HG03469 (cell line): ENCODE data around the gene FUZ.
"Not testable (repeated sequence)": the region's sequence is repeated elsewhere in the genome, so short reads cannot be mapped to it uniquely, and the experiment has no call there.

ENCODE experiments used
- ATAC-seq: cut with Tn5 transposase; IDR thresholded peaks from one replicate; pipeline ENCODE4 v1.9.1; 2021; ENCODE audit warnings: mild to moderate bottlenecking, moderate library complexity, moderate number of reproducible peaks; ENCODE audit not compliant: unreplicated experiment

FUZ gene

DNA sequence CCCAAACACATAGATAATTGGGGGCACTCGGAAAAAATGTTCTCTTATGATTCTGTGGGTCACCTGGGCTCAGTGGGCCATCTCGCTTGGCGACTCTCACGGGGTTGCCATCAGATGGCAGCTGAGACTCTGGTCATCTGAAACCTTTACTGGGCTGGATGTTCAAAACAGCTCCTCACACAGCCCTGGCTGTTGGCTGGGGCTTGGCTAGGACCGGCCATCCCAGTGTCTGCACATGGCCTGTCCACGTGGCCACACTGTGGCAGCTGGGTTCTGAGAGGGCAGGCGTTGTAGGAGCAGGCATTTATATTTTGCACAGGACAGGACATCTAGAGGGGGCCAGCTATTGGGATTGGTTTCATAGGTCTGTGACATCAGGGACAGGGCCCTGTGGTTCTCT, 20.5 kb upstream of the FUZ start:
- ATAC-seq = no peak

DNA sequence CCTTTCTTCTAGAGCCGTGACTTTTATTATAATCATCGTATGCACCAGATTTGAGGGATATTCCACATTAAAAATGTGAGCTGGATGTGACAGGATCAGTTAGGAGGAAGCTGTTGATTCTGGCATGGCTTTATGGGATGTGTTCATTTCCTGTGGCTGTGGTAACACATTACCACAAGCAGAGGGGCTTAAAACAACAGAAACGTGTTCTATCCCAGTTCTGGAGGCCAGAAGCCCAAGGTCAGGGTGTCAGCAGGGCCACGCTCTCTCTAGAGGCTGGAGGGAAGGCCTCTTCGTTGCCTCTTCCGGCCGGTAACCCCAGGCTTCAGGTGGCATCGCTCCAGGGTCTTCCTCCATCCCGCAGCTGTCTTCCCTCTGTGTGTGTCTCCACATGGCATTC, 19.5 kb upstream of the FUZ start:
- no peak for ATAC-seq

DNA sequence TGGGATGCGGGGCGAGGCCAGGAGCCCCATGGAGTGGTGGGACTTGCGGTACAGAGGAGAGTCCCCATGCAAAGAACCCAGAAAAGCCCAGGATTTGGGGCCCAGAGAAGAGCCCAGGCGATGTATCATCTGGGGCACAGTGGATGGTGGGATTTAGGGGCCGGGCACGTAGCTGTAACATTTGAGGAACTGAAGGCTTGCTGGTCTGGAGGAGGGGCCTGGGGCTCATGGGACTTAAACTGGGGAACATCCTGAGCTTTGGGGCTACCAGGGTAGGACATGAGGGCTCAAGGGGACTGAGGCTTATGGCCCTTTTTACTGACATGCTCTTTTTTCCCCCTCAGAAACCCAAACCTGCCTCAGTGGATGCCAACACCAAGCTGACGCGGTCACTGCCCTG, 18.5 kb upstream of the FUZ start:
- ATAC-seq = no peak

DNA sequence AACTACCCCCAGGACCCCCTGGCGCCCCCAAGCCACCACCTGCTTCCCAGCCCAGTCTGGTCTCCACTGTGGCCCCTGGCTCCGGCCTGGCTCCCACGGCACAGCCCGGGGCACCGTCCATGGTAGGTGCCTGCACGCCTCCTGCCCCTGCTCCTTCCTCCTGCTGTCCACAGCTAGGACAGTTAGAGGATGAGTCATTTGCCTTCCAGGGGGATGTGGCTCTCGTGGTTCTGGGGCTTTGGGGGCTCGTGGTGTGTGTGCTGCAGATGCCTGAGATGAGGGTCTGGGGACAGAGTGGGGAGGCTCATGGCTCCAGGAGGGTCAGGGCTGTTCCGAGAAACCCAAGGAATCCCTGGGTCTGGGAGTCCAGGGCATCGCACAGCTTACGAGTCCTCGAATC, 17.7 kb upstream of the FUZ start:
- no peak for ATAC-seq

DNA sequence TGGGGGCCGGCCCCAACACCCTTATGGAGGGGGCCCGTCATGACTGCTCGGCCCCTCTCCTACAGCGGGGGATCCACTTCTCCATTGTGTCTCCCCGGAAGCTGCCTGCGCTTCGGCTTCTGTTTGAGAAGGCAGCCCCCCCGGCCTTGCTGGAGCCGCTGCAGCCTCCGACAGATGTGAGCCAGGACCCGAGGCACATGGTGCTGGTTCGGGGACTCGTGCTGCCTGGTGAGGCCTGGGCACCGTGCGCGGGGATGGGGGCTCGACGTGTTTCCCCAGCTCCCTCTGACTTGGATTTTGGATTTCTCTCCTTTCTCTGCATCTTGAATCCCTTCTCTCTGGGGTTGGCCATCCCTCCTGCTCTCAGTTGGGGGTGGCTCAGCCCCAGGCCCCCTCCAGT, 16.6 kb upstream of the FUZ start:
- ATAC-seq = no peak

DNA sequence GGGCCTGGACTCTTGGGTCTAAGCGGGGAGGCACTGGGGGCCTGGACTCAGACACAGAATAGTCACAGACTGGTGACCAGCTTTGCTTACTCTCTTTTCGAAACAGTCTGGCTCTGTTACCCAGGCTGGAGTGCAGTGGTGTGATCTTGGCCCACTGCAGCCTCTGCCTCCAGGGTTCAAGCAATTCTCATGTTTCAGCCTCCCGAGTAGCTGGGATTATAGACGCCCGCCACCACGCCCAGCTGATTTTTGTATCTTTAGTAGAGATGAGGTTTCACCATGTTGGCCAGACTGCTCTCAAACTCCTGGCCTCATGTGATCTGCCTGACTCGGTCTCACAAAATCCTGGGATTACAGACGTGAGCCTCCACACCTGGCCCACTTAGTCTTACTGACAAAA, 16.1 kb upstream of the FUZ start:
- ATAC-seq = no peak

DNA sequence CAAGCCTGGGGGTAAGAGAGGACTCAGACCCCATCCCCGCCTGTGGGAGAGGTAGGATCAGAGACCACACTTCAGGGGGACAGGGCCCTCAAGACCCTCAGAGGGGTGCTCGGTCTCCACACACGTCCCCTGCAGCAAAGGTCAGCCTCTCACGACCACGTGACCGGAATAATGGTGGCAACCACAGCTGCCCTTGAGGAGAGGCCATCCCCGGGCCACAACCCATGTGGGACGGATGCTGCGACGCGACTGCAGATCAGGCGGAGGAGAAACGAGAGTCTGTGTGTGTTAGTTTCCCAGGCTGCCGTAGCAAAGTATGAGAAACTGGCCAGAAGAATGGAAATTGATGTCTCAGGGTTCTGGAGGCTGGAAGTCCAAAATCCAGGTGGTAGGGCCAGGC, 13.9 kb upstream of the FUZ start:
- ATAC-seq = no peak

DNA sequence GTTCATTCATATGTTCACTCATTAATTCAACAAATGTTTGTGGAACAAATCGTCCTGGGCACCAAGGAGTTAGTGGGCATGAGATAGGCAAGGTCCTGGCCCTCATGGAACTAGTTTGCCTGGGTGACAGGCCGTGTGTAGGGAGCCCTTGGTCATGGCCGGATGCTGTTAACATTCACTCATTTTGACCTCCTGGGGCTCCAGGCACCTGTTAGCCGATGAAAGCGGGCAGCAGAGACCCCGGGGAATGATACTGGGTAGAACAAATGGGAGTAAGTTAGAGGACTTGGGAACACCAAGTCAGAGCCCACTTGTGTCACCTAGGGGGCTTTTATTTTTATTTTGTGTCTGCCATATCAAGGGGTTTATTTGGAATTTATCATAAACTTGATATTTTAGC, 11.6 kb upstream of the FUZ start:
- ATAC-seq = no peak

DNA sequence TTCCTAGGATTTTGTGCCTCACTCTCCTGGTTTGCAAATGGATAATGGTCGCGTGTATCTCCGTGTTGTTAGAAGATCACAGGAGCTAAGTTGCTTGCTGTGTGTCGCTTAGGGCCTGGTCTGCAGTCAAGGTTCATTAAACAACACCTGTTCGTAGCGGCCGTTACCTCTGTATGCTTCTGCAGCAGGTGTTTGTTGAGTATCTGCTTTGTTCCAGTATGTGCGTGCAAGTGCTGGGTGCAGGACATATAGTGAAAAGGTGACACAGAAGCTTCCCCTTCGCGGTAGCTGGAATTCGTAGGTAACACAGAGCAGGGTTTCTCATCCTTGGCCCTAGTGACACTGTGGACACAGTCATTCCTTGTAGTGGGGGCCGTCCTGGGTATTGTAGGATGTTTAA, 10.4 kb upstream of the FUZ start:
- ATAC-seq = no peak

DNA sequence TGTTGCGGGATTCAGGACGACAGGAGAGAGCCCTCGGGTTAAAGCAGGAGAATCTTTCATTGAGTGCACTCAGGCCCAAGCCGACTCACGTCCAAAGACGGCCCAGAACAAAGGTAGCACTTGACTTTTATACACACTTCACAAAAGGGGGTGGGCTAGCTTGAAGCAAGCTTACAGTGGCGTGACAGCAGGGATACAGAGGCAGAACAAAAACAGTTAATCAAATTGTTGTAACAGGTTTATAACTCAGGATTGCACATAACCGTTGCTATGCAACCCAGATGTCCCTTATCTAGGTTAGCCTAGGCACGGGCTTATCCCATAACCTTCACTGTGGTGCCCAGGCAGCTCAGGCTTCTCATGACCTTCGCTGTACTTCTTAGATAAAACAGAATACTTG, 7.0 kb upstream of the FUZ start:
- no peak for ATAC-seq

DNA sequence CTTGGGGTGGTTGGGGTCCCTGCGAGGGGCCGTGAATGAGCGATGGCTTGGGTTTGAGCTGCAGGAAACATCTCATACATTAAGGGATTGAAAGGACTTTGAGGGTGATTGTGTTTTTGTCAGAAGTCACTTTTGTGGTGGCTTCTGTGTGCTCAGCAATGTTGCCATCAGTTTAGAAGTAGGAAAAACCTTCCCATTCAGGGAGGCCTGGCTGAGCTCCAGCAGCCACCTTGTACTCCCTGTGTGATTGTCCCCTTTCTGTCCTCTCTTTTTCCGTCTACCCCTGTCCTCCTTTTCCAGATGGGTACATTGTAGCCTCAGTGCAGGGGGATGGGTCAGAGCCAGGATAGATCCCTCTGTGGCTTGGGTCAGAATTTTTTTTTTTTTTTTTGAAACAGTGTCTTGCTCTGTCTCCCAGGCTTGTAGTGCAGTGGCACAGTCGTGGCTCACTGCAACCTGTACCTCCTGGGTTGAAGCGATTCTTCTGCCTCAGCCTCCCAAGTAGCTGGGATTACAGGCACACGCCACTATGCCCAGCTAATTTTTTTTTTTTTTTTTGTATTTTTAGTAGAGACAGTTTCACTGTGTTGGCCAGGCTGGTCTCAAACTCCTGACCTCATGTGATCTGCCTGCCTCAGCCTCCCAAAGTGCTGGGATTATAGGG, 6.5 kb upstream of the FUZ start:
- not testable (repeated sequence) for ATAC-seq

DNA sequence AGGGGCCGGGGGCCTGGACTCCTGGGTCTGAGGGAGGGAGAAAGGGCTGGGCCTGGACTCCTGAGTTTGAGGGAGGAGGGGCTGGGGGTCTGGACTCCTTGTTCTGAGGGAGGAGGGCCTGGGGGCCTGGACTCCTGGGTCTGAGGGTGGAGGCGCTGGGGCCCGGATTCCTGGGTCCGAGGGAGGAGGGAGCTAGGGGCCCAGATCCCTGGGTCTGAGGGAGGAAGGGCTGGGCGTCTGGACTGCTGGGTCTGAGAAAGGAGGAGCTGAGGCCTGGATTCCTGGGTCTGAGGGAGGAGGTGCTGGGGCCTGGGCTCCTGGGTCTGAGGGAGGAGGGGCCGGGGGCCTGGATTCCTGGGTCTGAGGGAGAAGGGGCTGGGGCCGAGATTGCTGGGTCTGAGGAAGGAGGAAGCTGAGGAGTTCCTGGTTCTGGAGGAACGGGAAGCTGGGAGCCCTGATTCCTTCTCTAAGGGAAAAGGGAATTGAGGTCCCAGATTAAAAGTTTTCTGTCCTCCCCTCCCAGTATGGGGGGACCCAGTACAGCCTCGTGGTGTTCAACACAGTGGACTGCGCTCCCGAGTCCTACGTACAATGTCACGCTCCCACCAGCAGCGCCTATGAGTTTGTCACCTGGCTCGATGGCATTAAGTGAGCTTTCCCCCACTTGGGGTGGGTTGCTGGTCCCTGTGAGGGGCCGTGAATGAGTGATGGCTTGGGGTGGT, 5.7 kb upstream of the FUZ start:
- ATAC-seq = no peak

DNA sequence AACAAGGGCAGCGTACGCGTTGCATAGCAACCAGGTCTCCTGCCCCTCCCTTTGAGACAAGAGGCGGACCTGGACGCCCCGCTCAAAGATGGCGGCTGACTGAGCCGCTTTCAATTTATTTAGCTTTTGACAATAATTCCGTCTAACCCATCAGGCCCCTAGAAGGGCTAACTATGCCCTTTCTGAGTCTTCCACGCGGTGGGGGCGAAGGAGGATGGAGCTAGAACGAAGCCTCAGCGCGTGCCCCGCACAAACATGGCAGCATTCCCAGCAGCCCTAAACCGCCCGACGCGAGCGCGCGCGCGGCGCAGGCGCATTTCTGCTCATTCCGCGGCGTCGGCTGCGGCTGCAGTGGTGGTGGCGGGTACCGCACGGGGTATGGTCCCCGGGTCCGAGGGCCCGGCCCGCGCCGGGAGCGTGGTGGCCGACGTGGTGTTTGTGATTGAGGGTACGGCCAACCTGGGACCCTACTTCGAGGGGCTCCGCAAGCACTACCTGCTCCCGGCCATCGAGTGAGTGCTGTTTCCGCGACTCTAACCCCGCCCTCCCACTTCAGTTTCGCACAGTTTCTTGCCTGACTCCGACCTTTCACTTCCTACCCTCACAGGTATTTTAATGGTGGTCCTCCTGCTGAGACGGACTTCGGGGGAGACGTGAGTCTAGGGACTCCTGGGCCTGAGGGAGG, 5.0 kb upstream of the FUZ start, which contains the start of gene MED25:
TSS of gene MED25 (plus strand) at position 326 of the 685 bp plus-strand sequence. CDS start at position 379, 53 bp downstream.
- peak; percentile 64 for ATAC-seq

DNA sequence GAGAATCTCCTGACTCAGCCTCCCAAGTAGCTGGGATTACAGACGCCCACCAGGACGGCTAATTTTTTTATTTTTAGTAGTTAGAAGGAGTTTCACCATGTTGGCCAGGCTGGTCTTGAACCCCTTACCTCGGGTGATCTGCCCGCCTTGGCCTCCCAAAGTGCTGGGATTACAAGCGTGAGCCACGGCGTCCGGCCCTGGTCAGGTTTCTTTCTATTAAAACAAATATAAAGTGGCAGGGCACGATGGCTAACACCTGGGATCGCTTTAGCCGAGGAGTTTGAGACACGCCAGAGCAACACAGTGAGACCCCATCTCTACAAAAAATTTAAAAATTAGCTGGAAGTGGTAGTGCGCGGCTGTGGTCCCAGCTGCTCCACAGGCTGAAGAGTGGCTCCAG, 3.5 kb upstream of the FUZ start:
- no peak for ATAC-seq

DNA sequence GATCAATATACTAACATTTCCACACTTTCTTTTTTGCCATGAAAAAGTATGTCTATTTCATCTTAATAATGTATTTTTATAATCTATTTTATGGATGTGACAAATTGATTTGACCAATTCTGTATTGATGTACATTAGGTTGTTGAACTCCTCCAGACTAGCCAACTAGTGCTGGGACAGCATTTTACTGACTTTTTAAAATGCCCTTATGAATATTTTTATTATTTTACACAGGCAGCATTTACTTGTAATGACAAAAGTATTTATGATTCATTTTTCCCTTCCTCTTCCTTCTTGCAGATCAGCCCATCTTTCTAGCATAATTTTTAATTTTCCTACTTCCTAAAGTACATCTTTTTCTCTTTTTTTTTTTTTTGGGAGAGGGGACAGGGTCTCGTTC, 918 bp upstream of the FUZ start:
- ATAC-seq = no peak

DNA sequence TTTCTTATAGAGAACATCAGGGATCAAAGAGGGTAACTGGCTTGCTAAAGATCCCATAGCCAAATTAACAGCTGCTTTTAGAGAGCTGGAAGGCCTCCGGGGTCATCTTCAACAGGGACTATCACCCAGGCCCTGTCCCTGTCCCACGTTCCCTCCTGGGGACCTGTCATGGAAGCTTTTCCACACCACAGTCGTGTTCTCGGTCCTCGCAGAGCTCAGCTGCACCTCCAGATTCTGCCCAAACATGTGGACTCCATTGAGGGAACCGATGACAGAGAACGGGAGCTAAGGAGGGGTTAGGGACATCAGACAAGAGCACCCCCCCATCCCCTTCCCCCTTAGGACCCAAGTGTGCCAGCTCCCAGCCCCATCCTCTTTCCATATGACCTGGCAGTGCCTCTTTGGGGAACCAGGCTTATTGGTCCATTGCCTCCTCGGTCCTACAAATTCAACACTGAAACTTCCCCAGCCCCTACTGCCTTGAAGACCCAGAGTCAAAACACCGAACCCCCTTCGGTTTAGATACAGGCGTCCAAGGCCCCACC, 568 bp downstream of the FUZ start:
- no peak for ATAC-seq

DNA sequence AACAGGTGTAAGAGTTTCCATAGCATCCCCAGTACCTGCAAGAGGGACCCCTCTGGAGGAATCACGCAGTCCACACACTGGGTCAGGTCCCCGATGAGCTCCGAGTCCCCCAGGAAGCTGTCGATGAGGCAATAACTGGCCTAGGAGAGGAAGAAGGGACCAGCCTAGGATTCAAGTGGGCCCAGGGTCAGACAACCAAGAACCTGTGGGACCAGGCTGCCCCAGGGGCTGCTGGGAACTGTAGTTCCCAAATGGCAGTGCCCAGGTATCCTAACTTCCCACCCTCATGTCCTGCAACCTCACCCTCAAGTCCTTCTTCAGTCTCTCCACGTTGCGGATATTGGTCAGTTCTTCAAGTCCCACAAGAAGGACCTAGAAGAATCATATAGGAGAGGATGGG, 1.8 kb downstream of the FUZ start:
- ATAC-seq = no peak

DNA sequence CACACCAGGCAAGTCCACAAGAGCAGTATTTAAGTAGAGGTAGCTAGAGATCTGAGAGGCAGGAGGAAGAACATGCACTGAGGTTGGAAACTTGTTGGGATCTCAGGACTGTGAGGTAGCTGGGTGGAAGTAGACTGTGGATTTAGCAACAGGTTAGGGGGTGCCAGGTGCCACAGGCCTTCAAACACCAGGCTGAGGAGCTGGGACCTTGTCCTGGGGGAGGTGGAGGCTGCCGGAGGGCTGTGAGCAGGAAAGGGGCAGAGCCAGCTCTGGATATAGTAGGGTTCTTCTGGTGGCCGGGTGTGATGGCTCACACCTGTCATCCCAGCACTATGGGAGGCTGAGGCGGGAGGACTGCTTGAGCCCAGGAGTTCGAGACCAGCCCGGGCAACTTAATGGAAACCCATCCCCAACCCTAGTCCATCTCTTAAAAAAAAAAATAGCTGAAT, 3.1 kb downstream of the FUZ start:
- ATAC-seq = no peak

DNA sequence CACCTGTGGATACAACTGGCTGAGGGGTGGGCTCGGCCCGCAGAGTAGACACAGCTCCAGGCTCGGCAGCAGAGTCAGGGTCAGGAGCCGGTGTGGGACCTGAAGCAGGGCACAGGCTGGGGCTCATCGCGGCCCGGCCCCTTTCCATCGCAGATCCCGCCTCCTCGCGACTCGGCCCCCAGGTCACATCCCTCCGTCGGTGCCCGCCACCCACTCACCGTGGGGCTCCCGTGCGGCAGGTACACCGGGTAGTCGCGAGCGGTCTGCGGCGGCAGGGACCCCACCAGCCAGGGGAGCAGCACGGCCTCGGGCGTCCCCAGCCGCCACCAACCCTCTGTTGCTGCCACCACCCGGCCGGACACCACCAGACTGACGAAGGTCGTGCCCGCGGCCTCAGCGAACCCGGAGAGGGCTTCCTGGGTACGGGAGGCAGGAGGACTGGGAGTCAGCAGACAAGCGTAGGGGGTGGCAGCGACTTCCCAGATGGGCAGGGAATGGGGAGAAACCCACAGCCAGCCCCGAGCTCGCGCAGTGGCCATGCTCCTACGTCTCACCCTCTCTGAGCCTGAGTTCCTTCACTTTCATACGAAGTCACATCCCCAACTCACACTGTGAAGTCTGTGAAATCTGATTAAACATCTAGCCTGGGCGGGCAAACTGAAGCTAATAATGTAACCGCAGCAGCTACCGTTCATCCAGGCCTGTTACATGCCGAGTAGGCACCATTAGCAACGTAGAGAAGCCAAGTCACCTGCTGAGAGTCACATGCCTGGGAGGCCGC, 3.7 kb downstream of the FUZ start:
- ATAC-seq = no peak

DNA sequence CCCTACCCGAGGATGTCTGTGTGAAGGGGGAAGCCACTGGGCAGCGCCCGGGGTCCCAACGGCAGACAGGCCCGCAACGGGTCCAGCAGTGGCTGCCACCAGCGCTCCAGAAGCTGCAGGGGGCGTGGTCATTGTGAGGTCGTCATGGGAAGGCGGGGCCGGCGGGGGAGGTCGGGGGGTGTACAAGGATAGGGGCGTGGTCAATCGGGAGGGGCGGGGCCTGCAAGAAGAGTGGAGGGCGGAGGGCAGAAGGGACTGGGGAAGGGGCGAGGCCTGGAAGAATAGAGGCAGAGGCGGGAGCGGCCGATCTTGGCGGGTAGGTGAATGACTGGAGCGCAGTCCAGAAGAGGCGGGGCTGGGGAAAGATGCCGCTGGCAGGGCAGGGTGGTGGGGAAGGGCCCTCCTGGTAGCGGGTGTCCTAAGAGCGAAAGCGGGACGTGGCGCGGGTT, 4.4 kb downstream of the FUZ start:
- ATAC-seq = no peak
